Lung (tissue), 12 donors: Measurements from ENCODE around the gene SORL1. TPM values are rescaled to one million over a fixed set of nuclear protein-coding genes. Genes with fewer than 3 reads are reported as not detected.

Source experiments
- ATAC-seq: fragments of 200-7000 bp; cut with Tn5 transposase; one replicate; pipeline ENCODE4 v1.9.1; 2020; ENCODE audit warnings: moderate number of reproducible peaks; ENCODE audit not compliant: insufficient read depth, low FRiP score
- DNase-seq, 3 donors: peaks; one replicate each; pipeline ENCODE4 v3.0.0-alpha.2; 2013 to 2017
- H3K27ac ChIP-seq, 2 donors: one replicate each; pipeline ENCODE4 v1.5.1; 2013; ENCODE audit warnings: mild to moderate bottlenecking in 2 of 2, moderate library complexity in 2 of 2, control low read depth in 1 of 2, inconsistent platforms in 1 of 2, low read depth in 1 of 2, low read length in 1 of 2
- H3K27me3 ChIP-seq, 3 donors: one replicate each; pipeline ENCODE4 v1.5.1; 2013; ENCODE audit warnings: low read length in 2 of 3; ENCODE audit not compliant: control insufficient read depth in 3 of 3, insufficient read depth in 3 of 3
- H3K36me3 ChIP-seq, 4 donors: one replicate each; pipeline ENCODE4 v1.5.1; 2013; ENCODE audit warnings: low read length in 4 of 4, mild to moderate bottlenecking in 1 of 4, moderate library complexity in 1 of 4; ENCODE audit not compliant: control insufficient read depth in 4 of 4, insufficient read depth in 4 of 4
- H3K4me1 ChIP-seq, 5 donors: one replicate each; pipeline ENCODE4 v1.5.1; 2013; ENCODE audit warnings: low read length in 5 of 5, mild to moderate bottlenecking in 2 of 5, moderate library complexity in 1 of 5; ENCODE audit not compliant: control insufficient read depth in 5 of 5, insufficient read depth in 5 of 5
- H3K4me3 ChIP-seq: one replicate; pipeline ENCODE4 v1.5.1; 2013; ENCODE audit warnings: mild to moderate bottlenecking, control low read depth, moderate library complexity
- H3K9ac ChIP-seq, 2 donors: one replicate each; pipeline ENCODE4 v1.5.1; 2013; ENCODE audit warnings: low read length in 2 of 2, control low read depth in 1 of 2; ENCODE audit not compliant: insufficient read depth in 1 of 2
- H3K9me3 ChIP-seq, 4 donors: one replicate each; pipeline ENCODE4 v1.5.1; 2013; ENCODE audit warnings: low read length in 3 of 4, mild to moderate bottlenecking in 1 of 4, moderate library complexity in 1 of 4; ENCODE audit not compliant: control insufficient read depth in 4 of 4, insufficient read depth in 3 of 4
- WGBS, 2 donors: extraction: QIAGEN DNeasy Blood & Tissue Kit; methylation state at CpG; one replicate each; pipeline ENCODE4 v1.1.7; 2013; 5-methylcytosine and 5-hydroxymethylcytosine counted together
- polyA plus RNA-seq, 2 donors: library from polyadenylated mRNA; stranded (reverse); fragments of 200-250 nt; gene quantifications; one replicate each; pipeline ENCODE4 v1.2.1, GENCODE V29; 2013
- total RNA-seq, 2 donors: library from RNA; depleted of rRNA in 1 of 2; stranded (reverse); fragments of >200 nt in 1 of 2; gene quantifications; one replicate each; pipeline ENCODE4 v1.2.1, GENCODE V29; 2014 to 2021
- TF ChIP-seq, protein P1 (sequence below): IDR thresholded peaks from 2 replicates; pipeline ENCODE4 v1.5.1; 2012; ENCODE audit warnings: mild to moderate bottlenecking; ENCODE audit errors: control extremely low read depth, extremely low read depth
- donor health status: control.
- donor health status: control.
- donor health status: Bipolar disorder and iron deficiency.
- donor health status: healthy.
- donor health status: DM: yes; HTN: yes; CAD: no.

Gene SORL1
- total and polyA plus RNA-seq, 4 donors = 1.9 to 67.0 (median 49.2) TPM

DNA sequence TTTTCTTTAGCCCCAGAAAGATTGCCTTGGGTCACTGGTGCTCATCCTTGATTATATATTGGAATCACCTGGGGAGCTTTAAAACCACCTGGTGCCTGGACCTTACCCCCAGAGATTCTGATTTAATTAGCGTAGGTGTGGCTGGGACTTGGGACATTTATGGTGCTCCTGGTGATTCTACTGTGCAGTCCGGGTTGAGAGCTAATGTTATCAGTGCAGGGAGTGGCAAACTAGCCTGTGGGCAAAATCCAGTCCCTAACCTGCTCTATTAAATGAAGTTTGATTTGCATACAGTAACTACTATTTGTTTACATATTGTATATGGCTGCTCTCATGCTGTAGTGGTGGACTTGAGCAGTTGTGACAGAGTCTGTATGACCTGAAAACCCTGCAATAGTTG lies 134.6 kb downstream of the SORL1 start:
- 92 to 96% methylated on average over 2 of the region's 2 CpGs for WGBS, 2 donors
- no peak for ATAC-seq
- peaks cover 0 to 19% (median 8%) of the 10 kb centered on the region in 4 donors for H3K36me3 ChIP-seq

DNA sequence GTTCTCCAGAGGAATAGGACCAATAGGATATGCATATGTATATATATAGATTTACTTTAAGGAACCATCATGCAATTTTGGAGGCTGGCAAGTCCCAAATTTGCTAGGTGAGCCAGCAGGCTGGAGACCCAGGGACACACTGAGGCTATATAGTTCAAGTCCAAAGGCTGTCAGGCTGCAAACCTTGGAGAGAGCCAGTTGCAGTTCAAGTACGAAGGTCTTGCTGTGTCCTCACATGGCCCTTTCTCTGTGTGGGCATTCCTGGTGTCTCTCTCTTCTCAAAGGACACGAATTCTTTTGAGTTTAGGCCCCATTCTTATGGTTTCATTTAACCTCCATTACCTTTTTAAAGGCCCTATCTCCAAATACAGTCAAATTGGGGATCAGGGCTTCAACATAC lies 135.1 kb downstream of the SORL1 start:
- DNase-seq (no peak), ATAC-seq (no peak)
- 88 to 91% methylated on average over 2 of the region's 2 CpGs for WGBS, 2 donors
- Histone ChIP-seq H3K27me3 (no peaks in the 10 kb centered on the region), H3K9me3 (no peaks in the 10 kb centered on the region), H3K9ac (no peak overlapping the region), H3K36me3 (peaks cover 0 to 22% (median 8%) of the 10 kb centered on the region in 4 donors), H3K4me3 (no peak overlapping the region), H3K4me1 (peaks cover 0 to 3% (median 0%) of the 10 kb centered on the region in 5 donors), H3K27ac (no peak overlapping the region)
- TF ChIP-seq, protein P1, sequence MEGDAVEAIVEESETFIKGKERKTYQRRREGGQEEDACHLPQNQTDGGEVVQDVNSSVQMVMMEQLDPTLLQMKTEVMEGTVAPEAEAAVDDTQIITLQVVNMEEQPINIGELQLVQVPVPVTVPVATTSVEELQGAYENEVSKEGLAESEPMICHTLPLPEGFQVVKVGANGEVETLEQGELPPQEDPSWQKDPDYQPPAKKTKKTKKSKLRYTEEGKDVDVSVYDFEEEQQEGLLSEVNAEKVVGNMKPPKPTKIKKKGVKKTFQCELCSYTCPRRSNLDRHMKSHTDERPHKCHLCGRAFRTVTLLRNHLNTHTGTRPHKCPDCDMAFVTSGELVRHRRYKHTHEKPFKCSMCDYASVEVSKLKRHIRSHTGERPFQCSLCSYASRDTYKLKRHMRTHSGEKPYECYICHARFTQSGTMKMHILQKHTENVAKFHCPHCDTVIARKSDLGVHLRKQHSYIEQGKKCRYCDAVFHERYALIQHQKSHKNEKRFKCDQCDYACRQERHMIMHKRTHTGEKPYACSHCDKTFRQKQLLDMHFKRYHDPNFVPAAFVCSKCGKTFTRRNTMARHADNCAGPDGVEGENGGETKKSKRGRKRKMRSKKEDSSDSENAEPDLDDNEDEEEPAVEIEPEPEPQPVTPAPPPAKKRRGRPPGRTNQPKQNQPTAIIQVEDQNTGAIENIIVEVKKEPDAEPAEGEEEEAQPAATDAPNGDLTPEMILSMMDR = no peak

More for the DNA sequence above, 134.6 kb downstream of the SORL1 start:
- TF ChIP-seq, protein P1 = no peak
- Histone ChIP-seq H3K27ac (no peak overlapping the region), H3K4me3 (no peak overlapping the region), H3K9ac (no peak overlapping the region), H3K27me3 (no peaks in the 10 kb centered on the region), H3K4me1 (peaks cover 0 to 6% (median 0%) of the 10 kb centered on the region in 5 donors), H3K9me3 (no peaks in the 10 kb centered on the region)
- DNase-seq = no peak

DNA sequence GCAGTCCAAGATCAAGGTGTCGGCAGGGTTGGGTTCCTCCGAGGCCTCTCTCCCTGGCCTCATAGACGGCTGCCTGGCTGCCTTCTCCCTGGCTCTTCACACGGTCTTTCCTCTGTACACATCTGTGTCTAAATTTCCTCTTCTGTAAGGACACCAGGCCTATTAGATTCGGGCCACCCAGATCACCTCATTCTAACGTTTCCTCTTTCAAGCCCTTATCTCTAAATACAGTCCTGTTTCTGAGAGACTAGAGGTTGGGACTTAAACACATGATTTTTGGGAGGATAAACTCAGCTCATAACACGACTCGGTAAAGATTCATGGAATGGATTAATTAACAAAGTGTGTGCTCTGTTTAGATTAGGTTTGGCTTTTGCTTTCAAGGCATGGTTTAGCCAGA lies 136.6 kb downstream of the SORL1 start:
- Histone ChIP-seq H3K9ac (no peak overlapping the region), H3K36me3 (peaks cover 0 to 28% (median 10%) of the 10 kb centered on the region in 4 donors), H3K27me3 (no peaks in the 10 kb centered on the region), H3K4me3 (no peak overlapping the region), H3K27ac (no peak overlapping the region), H3K9me3 (peaks cover 0 to 1% (median 0%) of the 10 kb centered on the region in 4 donors), H3K4me1 (peaks cover 0 to 2% (median 0%) of the 10 kb centered on the region in 5 donors)
- WGBS, 2 donors = 30 to 65% methylated on average over 8 of the region's 8 CpGs
- ATAC-seq (no peak), DNase-seq (no peak)
- TF ChIP-seq, protein P1 = no peak
